Measurements from ENCODE around the gene B4GALT5. TPM values are rescaled to one million over a fixed set of nuclear protein-coding genes. Genes with fewer than 3 reads are reported as not detected.
A peak's percentile ranks its signal among the peaks of the same experiment; 100 is the strongest.
"Not testable (repeated sequence)": the region's sequence is repeated elsewhere in the genome, so short reads cannot be mapped to it uniquely, and the experiment has no call there.

The B4GALT5 gene
- total RNA-seq, 3 donors from 2014 or later: 16.8 to 33.8 (median 22.1) TPM

GRCh38 chr20:49674383-49675352 is 39.0 kb downstream of the B4GALT5 start:
- H3K4me3 ChIP-seq: no peak overlapping the region
- H3K36me3 ChIP-seq: no peaks in the 10 kb centered on the region
- H3K9me3 ChIP-seq: no peaks in the 10 kb centered on the region
- peaks cover 5 to 19% of the 10 kb centered on the region in 2 donors for H3K4me1 ChIP-seq
- DNase-seq (ENCODE audit: low spot score in 2 of 2): no peak
- H3K27me3 ChIP-seq: no peaks in the 10 kb centered on the region
- TF ChIP-seq CTCF (IDR thresholded peaks at IDR 0.05): no peak
- no peak for TF ChIP-seq POLR2AphosphoS5 (IDR thresholded peaks at IDR 0.05)
- no peak for TF ChIP-seq POLR2A (IDR thresholded peaks at IDR 0.05)
- peak overlapping the region in 1 of 2 donors; percentile 14 for H3K27ac ChIP-seq
- intact Hi-C loops (cut with DNase I; ENCODE audit: low total_unique reads): no loop called here

- no peak for DNase-seq (ENCODE audit: low spot score in 2 of 2)
- Histone ChIP-seq H3K27me3 (no peaks in the 10 kb centered on the region), H3K4me3 (no peak overlapping the region), H3K36me3 (no peaks in the 10 kb centered on the region), H3K9me3 (no peaks in the 10 kb centered on the region), H3K4me1 (peaks cover 0 to 4% of the 10 kb centered on the region in 2 donors), H3K27ac (no peak overlapping the region)
- TF ChIP-seq CTCF (IDR thresholded peaks at IDR 0.05) (no peak), POLR2A (IDR thresholded peaks at IDR 0.05) (no peak), POLR2AphosphoS5 (IDR thresholded peaks at IDR 0.05) (no peak)
- intact Hi-C loops (cut with DNase I; ENCODE audit: low total_unique reads): no loop called here
These were observed 41.5 kb downstream of the B4GALT5 start for GRCh38 chr20:49672096-49672664.

GRCh38 chr20:49671433-49671832 is 42.2 kb downstream of the B4GALT5 start:
- Histone ChIP-seq H3K27ac (no peak overlapping the region), H3K36me3 (no peaks in the 10 kb centered on the region), H3K4me1 (peaks cover 0 to 4% of the 10 kb centered on the region in 2 donors), H3K9me3 (no peaks in the 10 kb centered on the region), H3K27me3 (no peaks in the 10 kb centered on the region), H3K4me3 (no peak overlapping the region)
- intact Hi-C loops (cut with DNase I; ENCODE audit: low total_unique reads): no loop called here
- no peak for DNase-seq (ENCODE audit: low spot score in 2 of 2)
- TF ChIP-seq CTCF (IDR thresholded peaks at IDR 0.05): no peak
- no peak for TF ChIP-seq POLR2AphosphoS5 (IDR thresholded peaks at IDR 0.05)
- no peak for TF ChIP-seq POLR2A (IDR thresholded peaks at IDR 0.05)

GRCh38 chr20:49669601-49670189 is 44.0 kb downstream of the B4GALT5 start:
- no peak for DNase-seq (ENCODE audit: low spot score in 2 of 2)
- Histone ChIP-seq H3K4me3 (peak overlapping the region in 1 of 3 donors; percentile 10), H3K27ac (no peak overlapping the region), H3K4me1 (no peaks in the 10 kb centered on the region), H3K36me3 (no peaks in the 10 kb centered on the region), H3K9me3 (no peaks in the 10 kb centered on the region), H3K27me3 (no peaks in the 10 kb centered on the region)
- no peak for TF ChIP-seq POLR2A (IDR thresholded peaks at IDR 0.05)
- no peak for TF ChIP-seq CTCF (IDR thresholded peaks at IDR 0.05)
- TF ChIP-seq POLR2AphosphoS5 (IDR thresholded peaks at IDR 0.05): no peak
- intact Hi-C loops (cut with DNase I; ENCODE audit: low total_unique reads): loop anchor here (10.0 kb wide), 1 partner anchor 1365 kb away; no protein-coding TSS in a partner anchor

GRCh38 chr20:49668878-49669195 is 44.8 kb downstream of the B4GALT5 start:
- H3K9me3 ChIP-seq; H3K27me3 ChIP-seq; H3K4me3 ChIP-seq; DNase-seq (ENCODE audit: low spot score in 2 of 2); H3K4me1 ChIP-seq; H3K27ac ChIP-seq; H3K36me3 ChIP-seq: not testable (repeated sequence)
- intact Hi-C loops (cut with DNase I; ENCODE audit: low total_unique reads): loop anchor here (10.0 kb wide), 1 partner anchor 1366 kb away; no protein-coding TSS in a partner anchor

Data from breast epithelium (tissue), 4 donors.